H1 (cell line): ENCODE measurements around the gene WDR93. TPM values are rescaled to one million over a fixed set of nuclear protein-coding genes. Genes with fewer than 3 reads are reported as not detected.

Experiments
- CTCF ChIA-PET: fragments of 300-600 bp; sonication (Branson Sonifier 250); formaldehyde crosslinking; loops from one replicate; lab custom pipeline; 2021; ENCODE audit not compliant: partially characterized antibody; lab: Charles Lee
- POLR2A ChIA-PET: fragments of 300-600 bp; sonication (Branson Sonifier 250); formaldehyde crosslinking; loops from one replicate; lab custom pipeline; 2021; ENCODE audit warnings: inconsistent platforms; ENCODE audit not compliant: partially characterized antibody; lab: Charles Lee
- DNase-seq, 2 experiments: peaks; one replicate each; pipeline versions ENCODE4 v3.0.0 to v3.0.0-alpha.2; 2010 to 2022; ENCODE audit warnings: low spot score in 2 of 2, low read depth in 1 of 2, mixed read lengths in 1 of 2
- FAIRE-seq: peaks from 2 replicates; lab custom pipeline; 2011; peaks lifted over from hg19 to GRCh38; lab: Jason Lieb, UNC
- H2AFZ ChIP-seq: 2 replicates; pipeline ENCODE4 v1.8.1; 2012; ENCODE audit warnings: low read length, inconsistent platforms
- H2AK5ac ChIP-seq: 2 replicates; pipeline ENCODE4 v1.6.1; 2013; ENCODE audit warnings: low read depth, low read length
- H2BK120ac ChIP-seq: replicated peaks from 2 replicates; pipeline ENCODE3; 2013; ENCODE audit warnings: low read depth, low read length, inconsistent platforms
- H2BK12ac ChIP-seq: 2 replicates; pipeline ENCODE4 v1.6.1; 2013; ENCODE audit warnings: low read depth, low read length
- H2BK15ac ChIP-seq: 2 replicates; pipeline ENCODE4 v1.6.1; 2013; ENCODE audit warnings: low read length
- H2BK20ac ChIP-seq: 2 replicates; pipeline ENCODE4 v1.6.1; 2013; ENCODE audit warnings: low read length
- H2BK5ac ChIP-seq: 2 replicates; pipeline ENCODE4 v1.6.1; 2013; ENCODE audit warnings: low read depth, low read length
- H3K14ac ChIP-seq: 2 replicates; pipeline ENCODE4 v1.6.1; 2013; ENCODE audit warnings: inconsistent platforms; ENCODE audit not compliant: insufficient read length
- H3K18ac ChIP-seq: 2 replicates; pipeline ENCODE4 v1.6.1; 2013; ENCODE audit warnings: low read length; ENCODE audit errors: extremely low read depth
- H3K23ac ChIP-seq: 2 replicates; pipeline ENCODE4 v1.6.1; 2013; ENCODE audit warnings: inconsistent platforms; ENCODE audit not compliant: insufficient read length
- H3K23me2 ChIP-seq: 2 replicates; pipeline ENCODE4 v1.6.1; 2013; ENCODE audit warnings: low read depth, low read length
- H3K27ac ChIP-seq: 2 replicates; pipeline ENCODE4 v1.6.1; 2011; ENCODE audit warnings: low read depth, low read length, inconsistent platforms
- H3K27me3 ChIP-seq, 4 experiments: replicated peaks in 1 of 4; 1 replicate in 1 of 4; 2 replicates in 3 of 4; pipeline versions ENCODE4 v1.6.1 to v1.8.1; 2011 to 2013; ENCODE audit warnings: low read length in 3 of 4, mild to moderate bottlenecking in 3 of 4, inconsistent platforms in 2 of 4, mixed read lengths in 2 of 4, moderate library complexity in 1 of 4; ENCODE audit not compliant: control insufficient read depth in 3 of 4, insufficient read depth in 3 of 4; ENCODE audit errors: extremely low read depth in 1 of 4
- H3K36me3 ChIP-seq, 4 experiments: 2 replicates each; pipeline versions ENCODE4 v1.6.1 to v1.8.1; 2011 to 2013; ENCODE audit warnings: mild to moderate bottlenecking in 4 of 4, low read length in 3 of 4, moderate library complexity in 2 of 4, control low read depth in 1 of 4, inconsistent platforms in 1 of 4; ENCODE audit not compliant: insufficient read depth in 4 of 4, control insufficient read depth in 2 of 4
- H3K4ac ChIP-seq: replicated peaks from 2 replicates; pipeline ENCODE3; 2013; ENCODE audit warnings: low read length, low read depth, mixed read lengths, inconsistent platforms; ENCODE audit not compliant: insufficient read length
- H3K4me1 ChIP-seq, 4 experiments: replicated peaks in 1 of 4; 1 replicate in 1 of 4; 2 replicates in 3 of 4; pipeline versions ENCODE4 v1.6.1 to v1.8.1; 2011 to 2013; ENCODE audit warnings: low read length in 3 of 4, inconsistent platforms in 2 of 4, mixed read lengths in 1 of 4; ENCODE audit not compliant: insufficient read depth in 4 of 4, control insufficient read depth in 3 of 4
- H3K4me2 ChIP-seq, 2 experiments: 2 replicates each; pipeline versions ENCODE4 v1.6.1 to v1.8.1; 2011 to 2013; ENCODE audit warnings: low read depth in 2 of 2, low read length in 2 of 2, control low read depth in 1 of 2, inconsistent platforms in 1 of 2, mild to moderate bottlenecking in 1 of 2; ENCODE audit not compliant: insufficient read depth in 1 of 2
- H3K4me3 ChIP-seq, 4 experiments: fragments of 200-600, 300-600 bp in 1 of 4; sonication (generic), shearing (Covaris generic), sonication (Bioruptor Twin) in 1 of 4; 2 replicates each; pipeline versions ENCODE4 v1.5.1 to v1.8.1; 2011 to 2016; ENCODE audit warnings: low read length in 4 of 4, low read depth in 3 of 4, control low read depth in 2 of 4, inconsistent platforms in 2 of 4, mild to moderate bottlenecking in 2 of 4, mixed read lengths in 1 of 4, moderate library complexity in 1 of 4; ENCODE audit not compliant: insufficient read depth in 2 of 4; ENCODE audit errors: extremely low read depth in 1 of 4
- H3K56ac ChIP-seq: replicated peaks from 2 replicates; pipeline ENCODE3; 2013; ENCODE audit warnings: low read depth, mild to moderate bottlenecking, mixed read lengths, low read length, inconsistent platforms; ENCODE audit not compliant: insufficient read length
- H3K79me1 ChIP-seq: 2 replicates; pipeline ENCODE4 v1.6.1; 2013; ENCODE audit warnings: low read depth, low read length, control low read depth
- H3K79me2 ChIP-seq, 2 experiments: 2 replicates each; pipeline versions ENCODE4 v1.6.1 to v1.8.1; 2012 to 2013; ENCODE audit warnings: low read length in 2 of 2, mild to moderate bottlenecking in 2 of 2, inconsistent platforms in 1 of 2; ENCODE audit not compliant: insufficient read depth in 2 of 2, control insufficient read depth in 1 of 2
- H3K9ac ChIP-seq, 4 experiments: replicated peaks in 1 of 4; 1 replicate in 1 of 4; 2 replicates in 3 of 4; pipeline versions ENCODE4 v1.6.1 to v1.8.1; 2011 to 2013; ENCODE audit warnings: low read depth in 3 of 4, low read length in 3 of 4, control low read depth in 2 of 4, mild to moderate bottlenecking in 2 of 4, moderate library complexity in 2 of 4, inconsistent platforms in 1 of 4; ENCODE audit errors: extremely low read depth in 1 of 4
- H3K9me3 ChIP-seq, 2 experiments: 2 replicates each; pipeline versions ENCODE4 v1.6.1 to v1.8.1; 2012 to 2013; ENCODE audit warnings: mild to moderate bottlenecking in 2 of 2, moderate library complexity in 2 of 2, control low read depth in 1 of 2, inconsistent platforms in 1 of 2, low read depth in 1 of 2, low read length in 1 of 2, mixed read lengths in 1 of 2; ENCODE audit not compliant: insufficient read depth in 2 of 2
- H4K20me1 ChIP-seq, 2 experiments: replicated peaks in 1 of 2; 2 replicates each; pipeline versions ENCODE3 to v1.8.1; 2011 to 2013; ENCODE audit warnings: inconsistent platforms in 2 of 2, low read length in 2 of 2, mild to moderate bottlenecking in 1 of 2; ENCODE audit not compliant: insufficient read depth in 2 of 2, control insufficient read depth in 1 of 2
- H4K5ac ChIP-seq: 2 replicates; pipeline ENCODE4 v1.6.1; 2013; ENCODE audit warnings: low read length, low read depth, mixed read lengths, inconsistent platforms; ENCODE audit not compliant: insufficient read length
- H4K8ac ChIP-seq: 2 replicates; pipeline ENCODE4 v1.8.0; 2013; ENCODE audit warnings: mild to moderate bottlenecking, moderate library complexity, low read length, inconsistent platforms; ENCODE audit not compliant: insufficient read depth; ENCODE audit errors: extremely low read depth
- H4K91ac ChIP-seq: replicated peaks from 2 replicates; pipeline ENCODE3; 2013; ENCODE audit warnings: low read length, mixed read lengths, inconsistent platforms; ENCODE audit not compliant: insufficient read length
- ASH2L ChIP-seq: fragments of 200-600, 300-600 bp; sonication (generic); IDR thresholded peaks from one replicate; pipeline ENCODE4 v1.7.1; 2017; ENCODE audit warnings: low read length
- CTBP2 ChIP-seq: IDR thresholded peaks from 2 replicates; pipeline ENCODE4 v1.7.0; 2011; ENCODE audit warnings: borderline replicate concordance, mild to moderate bottlenecking, moderate library complexity, mixed read lengths, low read length; ENCODE audit not compliant: insufficient read depth, insufficient read length
- E2F6 ChIP-seq: IDR thresholded peaks from 2 replicates; pipeline ENCODE4 v1.6.1; 2012; ENCODE audit warnings: inconsistent platforms
- GTF2F1 ChIP-seq: IDR thresholded peaks from 2 replicates; pipeline ENCODE4 v1.6.1; 2012; ENCODE audit warnings: low read depth, low read length, improper control_type of control experiment, borderline replicate concordance
- JUN ChIP-seq: IDR thresholded peaks from 2 replicates; pipeline ENCODE4 v1.6.1; 2011; ENCODE audit warnings: low read depth, mild to moderate bottlenecking, improper control_type of control experiment, low read length
- NRF1 ChIP-seq: IDR thresholded peaks from 2 replicates; pipeline ENCODE4 v1.6.1; 2011; ENCODE audit warnings: mild to moderate bottlenecking, low read depth, low read length, improper control_type of control experiment
- PHF8 ChIP-seq: fragments of 200-600 bp; sonication (generic); conservative IDR thresholded peaks from 2 replicates; pipeline ENCODE4 v1.7.1; 2012; ENCODE audit warnings: low read depth, mild to moderate bottlenecking, inconsistent platforms, low read length, moderate library complexity
- RBBP5 ChIP-seq: IDR thresholded peaks from 2 replicates; pipeline ENCODE4 v1.7.1; 2012; ENCODE audit warnings: low read depth, mild to moderate bottlenecking, inconsistent platforms, low read length, moderate library complexity, borderline replicate concordance
- TAF7 ChIP-seq: optimal IDR thresholded peaks from 2 replicates; pipeline ENCODE3; 2011; ENCODE audit warnings: low read depth, mild to moderate bottlenecking, inconsistent platforms, low read length, moderate library complexity, borderline replicate concordance
- YY1 ChIP-seq: IDR thresholded peaks from 2 replicates; pipeline ENCODE4 v1.6.1; 2011; ENCODE audit warnings: low read depth, mild to moderate bottlenecking, low read length
- WGBS, 2 experiments: shearing (Covaris generic) in 1 of 2; methylation state at CpG; one replicate each; pipeline versions ENCODE4 v1.1.6 to v1.1.7; 2013 to 2015; ENCODE audit warnings: low lambda C conversion rate in 2 of 2, mixed read lengths in 2 of 2, inconsistent platforms in 1 of 2, low coverage in 1 of 2, missing lambda C conversion rate in 1 of 2; ENCODE audit not compliant: insufficient replicate concordance in 2 of 2, insufficient coverage in 1 of 2, insufficient read length in 1 of 2; ENCODE audit errors: extremely low coverage in 1 of 2, missing lambda C conversion rate in 1 of 2; 5-methylcytosine and 5-hydroxymethylcytosine counted together
- polyA plus RNA-seq, 7 experiments: library from polyadenylated mRNA; depleted of rRNA in 3 of 7; stranded (reverse) in 5 of 7; unstranded in 2 of 7; fragments of >200 nt in 5 of 7; fragments of 200-250 nt in 2 of 7; gene quantifications; 1 replicate in 5 of 7; 2 replicates in 1 of 7; 4 replicates in 1 of 7; pipeline versions ENCODE4 v1.2.1 to v1.2.3, GENCODE V29; 2011 to 2013; ENCODE audit warnings: missing spikeins in 2 of 7, mixed read lengths in 2 of 7
- total RNA-seq: library from RNA; stranded (reverse); fragmentation: NEBNext Ultra II Directional; extraction: Animal tissue kit (Norgen Biotek cat#: 25700); gene quantifications from 2 replicates; pipeline ENCODE4 v1.2.1, GENCODE V29; 2021

WDR93 gene
- total and polyA plus RNA-seq, 2 of the 8 experiments (the other 6 are each of a cell fraction or from before 2014, with no cell fraction given) = 0.03 TPM; not detected in 1

DNA sequence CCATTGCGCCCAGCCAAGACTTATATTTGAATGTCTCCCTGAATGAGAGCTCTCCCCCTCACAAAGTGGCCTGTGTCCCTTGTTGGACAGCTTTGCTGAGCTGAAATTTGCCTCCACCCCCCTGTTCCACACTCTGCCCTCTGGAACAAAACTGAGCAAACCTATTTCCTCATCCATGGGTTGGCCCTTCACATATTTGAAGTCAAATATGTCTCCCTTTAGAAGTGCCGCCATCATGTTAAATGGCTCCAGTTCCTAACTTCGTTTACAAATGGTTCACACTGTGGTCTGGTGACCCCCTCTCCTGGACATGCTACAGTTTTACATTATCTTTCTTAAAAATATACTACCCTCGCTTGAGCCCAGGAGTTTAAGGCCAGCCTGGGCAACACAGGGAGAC, 16.1 kb upstream of the WDR93 start:
- no peak overlapping the region for H3K23ac ChIP-seq
- H3K9ac ChIP-seq = no peak overlapping the region
- no peak overlapping the region for H3K18ac ChIP-seq
- no peaks in the 10 kb centered on the region for H3K9me3 ChIP-seq
- POLR2A ChIA-PET = interaction anchor here (0.6 kb wide), 1 partner anchor 10 kb away, joined by 3 read pairs; no protein-coding TSS in a partner anchor
- H2BK15ac ChIP-seq = no peak overlapping the region
- H4K5ac ChIP-seq = no peak overlapping the region
- no peak overlapping the region for H2AFZ ChIP-seq
- no peak overlapping the region for H3K14ac ChIP-seq
- H3K79me2 ChIP-seq = no peaks in the 10 kb centered on the region
- H3K23me2 ChIP-seq = no peaks in the 10 kb centered on the region
- H2BK20ac ChIP-seq = no peak overlapping the region
- H2BK120ac ChIP-seq = no peak overlapping the region
- H3K4ac ChIP-seq = no peak overlapping the region
- H3K4me1 ChIP-seq = no peaks in the 10 kb centered on the region; a peak in 1 of 7 replicates
- no peaks in the 10 kb centered on the region for H3K79me1 ChIP-seq
- WGBS, 2 experiments = 83% methylated on average over 4 of the region's 4 CpGs; no CpG with 5 or more reads in 1 of the 2 experiments
- H3K4me2 ChIP-seq = no peak overlapping the region
- H3K4me3 ChIP-seq = no peak overlapping the region
- CTCF ChIA-PET = interaction anchor here (1.1 to 6.6 kb wide), 5 partner anchors 10 to 58 kb away, joined by 5 to 43 read pairs (median 12); no protein-coding TSS in a partner anchor
- no peak overlapping the region for H4K8ac ChIP-seq
- H3K56ac ChIP-seq = no peak overlapping the region
- H3K36me3 ChIP-seq = no peaks in the 10 kb centered on the region
- no peak overlapping the region for H4K91ac ChIP-seq
- H2BK5ac ChIP-seq = no peak overlapping the region
- no peak overlapping the region for H2AK5ac ChIP-seq
- no peak for TF ChIP-seq RBBP5
- no peak for TF ChIP-seq JUN
- TF ChIP-seq E2F6 = no peak
- TF ChIP-seq CTBP2 = no peak
- TF ChIP-seq TAF7 = no peak
- no peak for TF ChIP-seq GTF2F1
- TF ChIP-seq PHF8 = no peak
- TF ChIP-seq ASH2L = no peak
- no peak for TF ChIP-seq NRF1
- no peak for TF ChIP-seq YY1
- H4K20me1 ChIP-seq = no peaks in the 10 kb centered on the region
- H3K27me3 ChIP-seq = peaks cover 0 to under 1% (median 0%) of the 10 kb centered on the region in 4 experiments; a peak in 2 of 7 replicates
- no peak for DNase-seq
- H3K27ac ChIP-seq = no peak overlapping the region
- no peak overlapping the region for H2BK12ac ChIP-seq
- no peak for FAIRE-seq
